ENCODE data around the gene VSIG10L2.

VSIG10L2 gene

DNA sequence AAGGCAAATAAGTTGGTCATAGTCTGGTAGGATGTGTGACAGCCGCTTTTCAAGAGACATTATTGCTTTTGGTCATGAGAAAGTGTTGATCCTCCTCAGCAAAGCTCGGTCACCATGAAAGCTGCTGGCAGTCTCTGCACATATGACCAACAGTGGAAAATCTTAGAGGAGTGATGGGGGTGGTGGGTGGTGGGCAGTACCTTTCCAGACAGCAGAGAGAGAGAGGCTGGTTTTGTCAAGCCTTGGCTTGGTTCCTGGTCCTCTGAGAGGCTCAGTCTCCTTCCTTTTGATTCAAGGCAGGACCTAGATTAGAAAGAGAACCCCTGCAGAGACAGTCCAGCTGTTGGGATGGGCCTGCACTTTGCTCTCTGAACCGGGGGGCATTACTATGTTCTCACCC, 20.0 kb upstream of the VSIG10L2 start (continued):
- TF ChIP-seq, protein P1, sequence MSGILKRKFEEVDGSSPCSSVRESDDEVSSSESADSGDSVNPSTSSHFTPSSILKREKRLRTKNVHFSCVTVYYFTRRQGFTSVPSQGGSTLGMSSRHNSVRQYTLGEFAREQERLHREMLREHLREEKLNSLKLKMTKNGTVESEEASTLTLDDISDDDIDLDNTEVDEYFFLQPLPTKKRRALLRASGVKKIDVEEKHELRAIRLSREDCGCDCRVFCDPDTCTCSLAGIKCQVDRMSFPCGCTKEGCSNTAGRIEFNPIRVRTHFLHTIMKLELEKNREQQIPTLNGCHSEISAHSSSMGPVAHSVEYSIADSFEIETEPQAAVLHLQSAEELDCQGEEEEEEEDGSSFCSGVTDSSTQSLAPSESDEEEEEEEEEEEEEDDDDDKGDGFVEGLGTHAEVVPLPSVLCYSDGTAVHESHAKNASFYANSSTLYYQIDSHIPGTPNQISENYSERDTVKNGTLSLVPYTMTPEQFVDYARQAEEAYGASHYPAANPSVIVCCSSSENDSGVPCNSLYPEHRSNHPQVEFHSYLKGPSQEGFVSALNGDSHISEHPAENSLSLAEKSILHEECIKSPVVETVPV (CRISPR knock-in tag; IDR thresholded peaks at IDR 0.05) = no peak
- TF ChIP-seq SNAI2 (CRISPR knock-in tag; IDR thresholded peaks at IDR 0.05) = no peak

DNA sequence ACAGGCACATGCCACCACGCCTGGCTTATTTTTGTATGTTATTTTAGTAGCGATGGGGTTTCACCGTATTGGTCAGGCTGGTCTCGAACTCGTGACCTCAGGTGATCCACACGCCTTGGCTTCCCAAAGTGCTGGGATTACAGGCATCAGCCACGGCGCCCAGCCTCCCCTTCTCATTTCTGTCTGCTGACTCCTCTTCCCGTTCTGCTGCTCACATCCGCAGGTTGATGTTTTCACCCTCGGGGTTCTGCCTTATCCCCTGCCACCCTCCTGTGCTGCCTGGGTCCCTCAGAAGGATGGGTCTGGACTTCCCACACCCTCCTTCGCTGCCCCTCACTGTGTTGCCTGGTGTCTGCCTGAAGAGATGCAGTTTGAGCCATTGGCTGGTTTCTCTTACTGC, 19.2 kb upstream of the VSIG10L2 start:
- no peak for TF ChIP-seq ZNF565 (CRISPR knock-in tag; conservative IDR thresholded peaks at IDR 0.05; ENCODE audit: low read depth)
- TF ChIP-seq ZFP30 (CRISPR knock-in tag; IDR thresholded peaks at IDR 0.05) = no peak
- no peak for TF ChIP-seq ZFP3 (CRISPR knock-in tag; IDR thresholded peaks at IDR 0.05)
- no peak for TF ChIP-seq ZNF70 (CRISPR knock-in tag; IDR thresholded peaks at IDR 0.05)
- TF ChIP-seq ZC3H10 (CRISPR knock-in tag; IDR thresholded peaks at IDR 0.05) = no peak
- TF ChIP-seq CSDC2 (CRISPR knock-in tag; IDR thresholded peaks at IDR 0.05) = no peak
- TF ChIP-seq SNAI2 (CRISPR knock-in tag; IDR thresholded peaks at IDR 0.05) = no peak
- TF ChIP-seq BACH2 (CRISPR knock-in tag; IDR thresholded peaks at IDR 0.05; ENCODE audit: borderline replicate concordance) = no peak
- no peak for TF ChIP-seq GLIS3 (CRISPR knock-in tag; IDR thresholded peaks at IDR 0.05)
- no peak for TF ChIP-seq ZNF8 (CRISPR knock-in tag; IDR thresholded peaks at IDR 0.05)
- no peak for TF ChIP-seq RARB (CRISPR knock-in tag; IDR thresholded peaks at IDR 0.05)
- TF ChIP-seq, protein P2, sequence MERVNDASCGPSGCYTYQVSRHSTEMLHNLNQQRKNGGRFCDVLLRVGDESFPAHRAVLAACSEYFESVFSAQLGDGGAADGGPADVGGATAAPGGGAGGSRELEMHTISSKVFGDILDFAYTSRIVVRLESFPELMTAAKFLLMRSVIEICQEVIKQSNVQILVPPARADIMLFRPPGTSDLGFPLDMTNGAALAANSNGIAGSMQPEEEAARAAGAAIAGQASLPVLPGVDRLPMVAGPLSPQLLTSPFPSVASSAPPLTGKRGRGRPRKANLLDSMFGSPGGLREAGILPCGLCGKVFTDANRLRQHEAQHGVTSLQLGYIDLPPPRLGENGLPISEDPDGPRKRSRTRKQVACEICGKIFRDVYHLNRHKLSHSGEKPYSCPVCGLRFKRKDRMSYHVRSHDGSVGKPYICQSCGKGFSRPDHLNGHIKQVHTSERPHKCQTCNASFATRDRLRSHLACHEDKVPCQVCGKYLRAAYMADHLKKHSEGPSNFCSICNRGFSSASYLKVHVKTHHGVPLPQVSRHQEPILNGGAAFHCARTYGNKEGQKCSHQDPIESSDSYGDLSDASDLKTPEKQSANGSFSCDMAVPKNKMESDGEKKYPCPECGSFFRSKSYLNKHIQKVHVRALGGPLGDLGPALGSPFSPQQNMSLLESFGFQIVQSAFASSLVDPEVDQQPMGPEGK (CRISPR knock-in tag; IDR thresholded peaks at IDR 0.05; ENCODE audit: borderline replicate concordance) = no peak
- no peak for TF ChIP-seq PPARA (CRISPR knock-in tag; IDR thresholded peaks at IDR 0.05; ENCODE audit: borderline replicate concordance)
- TF ChIP-seq TOX (CRISPR knock-in tag; IDR thresholded peaks at IDR 0.05; ENCODE audit: borderline replicate concordance) = no peak
- TF ChIP-seq, protein P3, sequence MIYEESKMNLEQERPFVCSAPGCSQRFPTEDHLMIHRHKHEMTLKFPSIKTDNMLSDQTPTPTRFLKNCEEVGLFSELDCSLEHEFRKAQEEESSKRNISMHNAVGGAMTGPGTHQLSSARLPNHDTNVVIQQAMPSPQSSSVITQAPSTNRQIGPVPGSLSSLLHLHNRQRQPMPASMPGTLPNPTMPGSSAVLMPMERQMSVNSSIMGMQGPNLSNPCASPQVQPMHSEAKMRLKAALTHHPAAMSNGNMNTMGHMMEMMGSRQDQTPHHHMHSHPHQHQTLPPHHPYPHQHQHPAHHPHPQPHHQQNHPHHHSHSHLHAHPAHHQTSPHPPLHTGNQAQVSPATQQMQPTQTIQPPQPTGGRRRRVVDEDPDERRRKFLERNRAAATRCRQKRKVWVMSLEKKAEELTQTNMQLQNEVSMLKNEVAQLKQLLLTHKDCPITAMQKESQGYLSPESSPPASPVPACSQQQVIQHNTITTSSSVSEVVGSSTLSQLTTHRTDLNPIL (CRISPR knock-in tag; IDR thresholded peaks at IDR 0.05; ENCODE audit: low read depth) = no peak
- no peak for TF ChIP-seq ARNTL (CRISPR knock-in tag; IDR thresholded peaks at IDR 0.05; ENCODE audit: borderline replicate concordance, low read depth)
- TF ChIP-seq TCF4 (CRISPR knock-in tag; IDR thresholded peaks at IDR 0.05; ENCODE audit: borderline replicate concordance) = no peak
- TF ChIP-seq, protein P4, sequence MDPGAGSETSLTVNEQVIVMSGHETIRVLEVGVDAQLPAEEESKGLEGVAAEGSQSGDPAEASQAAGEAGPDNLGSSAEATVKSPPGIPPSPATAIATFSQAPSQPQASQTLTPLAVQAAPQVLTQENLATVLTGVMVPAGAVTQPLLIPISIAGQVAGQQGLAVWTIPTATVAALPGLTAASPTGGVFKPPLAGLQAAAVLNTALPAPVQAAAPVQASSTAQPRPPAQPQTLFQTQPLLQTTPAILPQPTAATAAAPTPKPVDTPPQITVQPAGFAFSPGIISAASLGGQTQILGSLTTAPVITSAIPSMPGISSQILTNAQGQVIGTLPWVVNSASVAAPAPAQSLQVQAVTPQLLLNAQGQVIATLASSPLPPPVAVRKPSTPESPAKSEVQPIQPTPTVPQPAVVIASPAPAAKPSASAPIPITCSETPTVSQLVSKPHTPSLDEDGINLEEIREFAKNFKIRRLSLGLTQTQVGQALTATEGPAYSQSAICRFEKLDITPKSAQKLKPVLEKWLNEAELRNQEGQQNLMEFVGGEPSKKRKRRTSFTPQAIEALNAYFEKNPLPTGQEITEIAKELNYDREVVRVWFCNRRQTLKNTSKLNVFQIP (CRISPR knock-in tag; IDR thresholded peaks at IDR 0.05; ENCODE audit: borderline replicate concordance, low read depth) = no peak
- no peak for TF ChIP-seq OSR1 (CRISPR knock-in tag; IDR thresholded peaks at IDR 0.05)
- no peak for ATAC-seq

DNA sequence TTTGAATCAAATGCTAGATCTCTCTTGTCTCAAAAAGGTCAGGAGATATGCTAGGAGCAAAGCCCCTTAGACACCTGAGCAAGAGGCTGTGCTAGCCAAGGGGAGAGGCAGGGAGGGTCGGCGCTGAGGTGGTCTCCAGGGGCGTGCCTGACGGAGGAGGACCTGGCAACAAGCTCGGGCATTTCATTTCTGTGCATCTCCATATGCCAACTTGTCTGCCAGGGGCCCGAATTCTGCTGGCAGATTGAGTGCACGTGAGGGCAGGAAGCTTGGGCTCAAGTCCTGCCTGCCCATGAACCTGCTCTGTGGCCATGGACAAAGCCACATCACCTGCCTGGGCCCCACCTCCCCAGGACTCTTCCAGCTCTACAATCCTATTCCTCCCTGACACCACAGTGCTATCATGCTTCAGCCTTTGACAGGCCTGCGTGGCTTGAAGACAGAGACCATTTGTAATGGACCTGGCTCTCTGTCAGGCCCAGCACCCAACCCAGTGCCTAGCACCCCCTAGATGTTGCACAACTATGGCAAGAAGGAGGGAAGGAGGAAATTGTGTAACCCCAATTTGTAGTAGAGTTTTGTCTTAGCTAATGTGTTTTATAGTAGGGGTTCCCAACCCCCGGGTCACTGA, 16.3 kb upstream of the VSIG10L2 start:
- TF ChIP-seq TOX (CRISPR knock-in tag; IDR thresholded peaks at IDR 0.05; ENCODE audit: borderline replicate concordance) (no peak), ZNF70 (CRISPR knock-in tag; IDR thresholded peaks at IDR 0.05) (no peak)
- TF ChIP-seq, protein P2 (CRISPR knock-in tag; IDR thresholded peaks at IDR 0.05; ENCODE audit: borderline replicate concordance) = no peak
- TF ChIP-seq, protein P4 (CRISPR knock-in tag; IDR thresholded peaks at IDR 0.05; ENCODE audit: borderline replicate concordance, low read depth) = no peak
- ATAC-seq = no peak

All from SK-N-SH treated with all-trans-retinoic acid at 6 μM for 48 hours (cell line).